Endodermal cell (in vitro differentiated cells): ENCODE data around the gene VTI1A. TPM values are rescaled to one million over a fixed set of nuclear protein-coding genes. Genes with fewer than 3 reads are reported as not detected.
"Not testable (repeated sequence)": the region's sequence is repeated elsewhere in the genome, so short reads cannot be mapped to it uniquely, and the experiment has no call there.

Experiments
- DNase-seq: peaks from one replicate; pipeline ENCODE4 v3.0.0-alpha.2; 2017
- H3K27ac ChIP-seq: 2 replicates; pipeline ENCODE4 v1.5.1; 2013; ENCODE audit warnings: mild to moderate bottlenecking, low read depth, low read length, moderate library complexity
- H3K27me3 ChIP-seq: 2 replicates; pipeline ENCODE4 v1.6.1; 2013; ENCODE audit warnings: mild to moderate bottlenecking, low read length, moderate library complexity; ENCODE audit not compliant: insufficient read depth, control insufficient read depth, poor library complexity, severe bottlenecking
- H3K36me3 ChIP-seq: 2 replicates; pipeline ENCODE4 v1.7.0; 2013; ENCODE audit warnings: mild to moderate bottlenecking, low read length, moderate library complexity; ENCODE audit not compliant: control insufficient read depth, insufficient read depth
- H3K4me1 ChIP-seq: one replicate; pipeline ENCODE4 v1.7.0; 2013; ENCODE audit warnings: low read length; ENCODE audit not compliant: control insufficient read depth, insufficient read depth
- H3K4me3 ChIP-seq: 2 replicates; pipeline ENCODE4 v1.5.1; 2013; ENCODE audit warnings: mild to moderate bottlenecking, low read length, moderate library complexity
- H3K9ac ChIP-seq: 2 replicates; pipeline ENCODE4 v1.6.1; 2013; ENCODE audit warnings: mild to moderate bottlenecking, low read length, moderate library complexity; ENCODE audit not compliant: poor library complexity, severe bottlenecking; ENCODE audit errors: extremely low read depth
- H3K9me3 ChIP-seq: 2 replicates; pipeline ENCODE4 v1.6.1; 2013; ENCODE audit warnings: mild to moderate bottlenecking, low read length, moderate library complexity; ENCODE audit not compliant: control insufficient read depth
- H3K27ac Mint-ChIP-seq: 2 replicates; pipeline ENCODE4 v1.8.0; 2020; ENCODE audit warnings: mixed read lengths
- H3K27me3 Mint-ChIP-seq: 2 replicates; pipeline ENCODE4 v1.8.0; 2021; ENCODE audit warnings: mild to moderate bottlenecking, mixed read lengths; ENCODE audit not compliant: insufficient read depth
- H3K36me3 Mint-ChIP-seq: 2 replicates; pipeline ENCODE4 v1.8.0; 2020; ENCODE audit warnings: low read depth, mixed read lengths
- H3K4me1 Mint-ChIP-seq: 2 replicates; pipeline ENCODE4 v1.8.0; 2020; ENCODE audit warnings: mixed read lengths
- H3K4me3 Mint-ChIP-seq: 2 replicates; pipeline ENCODE4 v1.8.0; 2020; ENCODE audit warnings: mild to moderate bottlenecking, moderate library complexity, mixed read lengths
- H3K9me3 Mint-ChIP-seq: 2 replicates; pipeline ENCODE4 v1.8.0; 2020; ENCODE audit warnings: mild to moderate bottlenecking, mixed read lengths
- CTCF ChIP-seq: fragments of 200-600 bp; sonication (generic); conservative IDR thresholded peaks from 2 replicates; pipeline ENCODE4 v1.5.0; 2021; ENCODE audit warnings: antibody characterized with exemption, mild to moderate bottlenecking
- WGBS, 2 experiments: methylation state at CpG; one replicate each; pipeline versions ENCODE4 v1.1.5 to v1.1.7; 2013; ENCODE audit warnings: missing lambda C conversion rate in 2 of 2, mixed read lengths in 1 of 2; ENCODE audit not compliant: insufficient coverage in 1 of 2, insufficient read length in 1 of 2; 5-methylcytosine and 5-hydroxymethylcytosine counted together
- microRNA-seq: library from miRNA; unstranded; fragments of <30 nt; microRNA quantifications from one replicate; pipeline ENCODE4 v1.2.0, GENCODE V29; 2020; ENCODE audit warnings: borderline microRNAs expressed
- total RNA-seq, 2 donors: library from RNA; stranded (reverse); fragmentation: NEBNext Ultra II Directional in 1 of 2; extraction: Animal tissue kit (Norgen Biotek cat#: 25700) in 1 of 2; gene quantifications; 2 replicates in 1 of 2; 3 replicates in 1 of 2; pipeline ENCODE4 v1.2.1, GENCODE V29; 2021

The VTI1A gene
- total RNA-seq, 2 donors from 2014 or later: 27.0 to 29.9 TPM

GRCh38 chr10:112858986-112859651 is 412.1 kb downstream of the VTI1A start:
- H3K27me3 Mint-ChIP-seq: peaks cover 3% of the 10 kb centered on the region
- DNase-seq: no peak
- H3K4me1 Mint-ChIP-seq: no peaks in the 10 kb centered on the region
- Histone ChIP-seq H3K27ac (no peak overlapping the region), H3K4me3 (no peak overlapping the region), H3K9ac (no peak overlapping the region), H3K27me3 (no peaks in the 10 kb centered on the region), H3K9me3 (peaks cover 8% of the 10 kb centered on the region), H3K4me1 (no peaks in the 10 kb centered on the region), H3K36me3 (no peaks in the 10 kb centered on the region)
- no peak overlapping the region for H3K4me3 Mint-ChIP-seq
- H3K9me3 Mint-ChIP-seq: peaks cover 6% of the 10 kb centered on the region
- no peak overlapping the region for H3K27ac Mint-ChIP-seq
- H3K36me3 Mint-ChIP-seq: no peaks in the 10 kb centered on the region
- WGBS, 2 experiments: 89 to 92% methylated on average over 9 of the region's 10 CpGs
- TF ChIP-seq CTCF: no peak

- Histone ChIP-seq H3K9ac (no peak overlapping the region), H3K4me1 (no peaks in the 10 kb centered on the region), H3K36me3 (no peaks in the 10 kb centered on the region), H3K9me3 (peaks cover 15% of the 10 kb centered on the region), H3K4me3 (no peak overlapping the region), H3K27ac (no peak overlapping the region), H3K27me3 (no peaks in the 10 kb centered on the region)
- Mint-ChIP-seq H3K27me3 (peaks cover 3% of the 10 kb centered on the region), H3K4me3 (no peak overlapping the region), H3K4me1 (no peaks in the 10 kb centered on the region), H3K36me3 (no peaks in the 10 kb centered on the region), H3K9me3 (peaks cover 13% of the 10 kb centered on the region), H3K27ac (no peak overlapping the region)
- 92% methylated on average over 4 of the region's 4 CpGs for WGBS, 2 experiments
- DNase-seq: no peak
- TF ChIP-seq CTCF: no peak
These were observed 412.8 kb downstream of the VTI1A start for GRCh38 chr10:112859793-112860192.

- H3K27me3 Mint-ChIP-seq, H3K27ac ChIP-seq, H3K27me3 ChIP-seq, DNase-seq, H3K4me3 ChIP-seq, H3K36me3 ChIP-seq, H3K36me3 Mint-ChIP-seq, H3K4me1 ChIP-seq, H3K27ac Mint-ChIP-seq, H3K9me3 ChIP-seq, H3K4me1 Mint-ChIP-seq, H3K9ac ChIP-seq, H3K4me3 Mint-ChIP-seq: not testable (repeated sequence)
- peaks cover 18% of the 10 kb centered on the region for H3K9me3 Mint-ChIP-seq
- 97% methylated on average over 2 of the region's 2 CpGs; no CpG with 5 or more reads in 1 of the 2 experiments for WGBS, 2 experiments
These were observed 416.4 kb downstream of the VTI1A start for GRCh38 chr10:112863461-112863860.

Small RNAs within 50 kb of the gene (microRNA-seq; reads per million reads assigned to microRNA genes)
- gene MIR4295: not detected

Other genes starting within 250 kb of the VTI1A start
- gene TECTB, start 163.8 kb upstream of the VTI1A start, total RNA-seq: not detected
- gene ACSL5, start 73.1 kb upstream of the VTI1A start, total RNA-seq: not detected
- gene ZDHHC6, start 301 bp upstream of the VTI1A start, total RNA-seq: 10 to 100 TPM; 30.4 to 35.7 TPM